ENCODE measurements around the gene NT5C3A.
A peak's percentile ranks its signal among the peaks of the same experiment; 100 is the strongest.
"Not testable (repeated sequence)": the region's sequence is repeated elsewhere in the genome, so short reads cannot be mapped to it uniquely, and the experiment has no call there.

Gene NT5C3A

GRCh38 chr7:32979902-32980301 is 82.7 kb downstream of the NT5C3A start:
- DNase-seq (ENCODE audit: low read depth, low spot score) = peak; percentile 36

- peak; percentile 79 for DNase-seq (ENCODE audit: low read depth, low spot score)
Measured at GRCh38 chr7:32979246-32979645, 83.3 kb downstream of the NT5C3A start.

GRCh38 chr7:32977159-32977558 is 85.4 kb downstream of the NT5C3A start:
- DNase-seq (ENCODE audit: low read depth, low spot score) = not testable (repeated sequence)

GRCh38 chr7:32971967-32972366 is 90.6 kb downstream of the NT5C3A start:
- not testable (repeated sequence) for DNase-seq (ENCODE audit: low read depth, low spot score)

- DNase-seq (ENCODE audit: low read depth, low spot score) = not testable (repeated sequence)
Measured at GRCh38 chr7:32967268-32967582, 95.4 kb downstream of the NT5C3A start.

- DNase-seq (ENCODE audit: low read depth, low spot score) = not testable (repeated sequence)
Measured at GRCh38 chr7:32966489-32967267, 95.9 kb downstream of the NT5C3A start.

- peak; percentile 36 for DNase-seq (ENCODE audit: low read depth, low spot score)
Measured at GRCh38 chr7:32964461-32965159, 98.0 kb downstream of the NT5C3A start.

Measured in astrocyte of the hippocampus (primary cell).